GM23338 (cell line): Measurements from ENCODE around the gene HSD11B2. TPM values are rescaled to one million over a fixed set of nuclear protein-coding genes. Genes with fewer than 3 reads are reported as not detected.

ENCODE experiments used
- ATAC-seq: fragments of 200-7000 bp; cut with Tn5 transposase; 3 replicates; pipeline ENCODE4 v1.9.1; 2020
- DNase-seq: peaks from one replicate; pipeline ENCODE4 v3.0.0-alpha.2; 2015; ENCODE audit warnings: low spot score
- H2AFZ ChIP-seq: fragments of 200-600 bp; sonication (generic); 2 replicates; pipeline ENCODE4 v1.8.0; 2016; ENCODE audit warnings: antibody characterized with exemption, mild to moderate bottlenecking, moderate library complexity
- H3F3A ChIP-seq: fragments of 200-600 bp; sonication (generic); replicated peaks from 2 replicates; pipeline ENCODE4 v1.8.0; 2017; ENCODE audit warnings: antibody characterized with exemption, mixed run types, low read depth
- H3K27ac ChIP-seq: fragments of 200-600 bp; sonication (generic); 2 replicates; pipeline ENCODE4 v1.6.1; 2016; ENCODE audit warnings: low read depth
- H3K27me3 ChIP-seq: fragments of 200-600 bp; sonication (generic); 2 replicates; pipeline ENCODE4 v1.8.0; 2016; ENCODE audit warnings: mild to moderate bottlenecking, mixed run types, moderate library complexity; ENCODE audit not compliant: insufficient read depth
- H3K36me3 ChIP-seq: fragments of 200-600 bp; sonication (generic); 2 replicates; pipeline ENCODE4 v1.8.0; 2016; ENCODE audit warnings: mild to moderate bottlenecking; ENCODE audit not compliant: insufficient read depth
- H3K4me1 ChIP-seq: fragments of 200-600 bp; sonication (generic); 2 replicates; pipeline ENCODE4 v1.8.0; 2016; ENCODE audit warnings: mild to moderate bottlenecking, moderate library complexity; ENCODE audit not compliant: insufficient read depth
- H3K4me2 ChIP-seq: fragments of 200-600 bp; sonication (generic); 2 replicates; pipeline ENCODE4 v1.7.1; 2017; ENCODE audit warnings: mixed run types
- H3K4me3 ChIP-seq: fragments of 200-600 bp; sonication (generic); 2 replicates; pipeline ENCODE4 v1.6.1; 2016; ENCODE audit warnings: mixed run types
- H3K79me2 ChIP-seq: fragments of 200-600 bp; sonication (generic); replicated peaks from 2 replicates; pipeline ENCODE4 v1.8.0; 2017; ENCODE audit warnings: mild to moderate bottlenecking; ENCODE audit not compliant: insufficient read depth
- H3K9me2 ChIP-seq: fragments of 200-600 bp; sonication (generic); 2 replicates; pipeline ENCODE4 v1.8.0; 2017; ENCODE audit not compliant: insufficient read depth
- H4K20me1 ChIP-seq: fragments of 200-600 bp; sonication (generic); replicated peaks from 2 replicates; pipeline ENCODE4 v1.8.0; 2017; ENCODE audit warnings: mild to moderate bottlenecking; ENCODE audit not compliant: insufficient read depth
- H3K27ac Mint-ChIP-seq: 2 replicates; pipeline ENCODE4 v1.8.0; 2020; ENCODE audit warnings: inconsistent platforms, mild to moderate bottlenecking, moderate library complexity, mixed read lengths
- H3K27me3 Mint-ChIP-seq: 3 replicates; pipeline ENCODE4 v1.8.0; 2022; ENCODE audit warnings: low read depth, mild to moderate bottlenecking, moderate library complexity, mixed read lengths, inconsistent platforms; ENCODE audit not compliant: insufficient read depth, poor library complexity
- H3K36me3 Mint-ChIP-seq: 3 replicates; pipeline ENCODE4 v1.8.0; 2021; ENCODE audit warnings: low read depth, mild to moderate bottlenecking, inconsistent platforms, moderate library complexity, mixed read lengths
- H3K4me1 Mint-ChIP-seq: 3 replicates; pipeline ENCODE4 v1.8.0; 2020; ENCODE audit warnings: mild to moderate bottlenecking, inconsistent platforms, mixed read lengths
- H3K4me3 Mint-ChIP-seq: 3 replicates; pipeline ENCODE4 v1.8.0; 2021; ENCODE audit warnings: moderate library complexity, mild to moderate bottlenecking, inconsistent platforms, mixed read lengths
- H3K9me3 Mint-ChIP-seq: 3 replicates; pipeline ENCODE4 v1.8.0; 2020; ENCODE audit warnings: moderate library complexity, mild to moderate bottlenecking, inconsistent platforms, mixed read lengths
- CREB1 ChIP-seq: fragments of 250-450 bp; sonication (Bioruptor Pico); IDR thresholded peaks from 2 replicates; pipeline ENCODE4 v1.5.0; 2020; ENCODE audit warnings: low read depth, mild to moderate bottlenecking, moderate library complexity
- CTCF ChIP-seq, 2 experiments: fragments of 200-600 bp in 1 of 2; sonication (generic) in 1 of 2; conservative IDR thresholded peaks; 2 replicates each; pipeline versions ENCODE4 v1.5.1 to v1.6.1; 2016 to 2017; ENCODE audit warnings: antibody characterized with exemption in 2 of 2, low read depth in 2 of 2, mild to moderate bottlenecking in 2 of 2, moderate library complexity in 1 of 2
- ETS1 ChIP-seq: IDR thresholded peaks from 2 replicates; pipeline ENCODE4 v1.6.1; 2016; ENCODE audit warnings: antibody characterized with exemption
- EZH2 ChIP-seq: fragments of 200-600 bp; sonication (generic); IDR thresholded peaks from one replicate; pipeline ENCODE4 v1.8.0; 2017; ENCODE audit warnings: antibody characterized with exemption, mild to moderate bottlenecking, low read depth; ENCODE audit not compliant: unreplicated experiment
- EZH2phosphoT487 ChIP-seq: fragments of 200-600 bp; sonication (generic); IDR thresholded peaks from one replicate; pipeline ENCODE4 v1.8.1; 2018; ENCODE audit warnings: antibody characterized with exemption; ENCODE audit not compliant: unreplicated experiment
- JUNB ChIP-seq: IDR thresholded peaks from one replicate; pipeline ENCODE4 v1.6.1; 2016; ENCODE audit warnings: antibody characterized with exemption; ENCODE audit not compliant: unreplicated experiment
- NANOG ChIP-seq: IDR thresholded peaks from 2 replicates; pipeline ENCODE4 v1.6.1; 2016; ENCODE audit warnings: antibody characterized with exemption, borderline replicate concordance
- POLR2AphosphoS5 ChIP-seq: IDR thresholded peaks from 2 replicates; pipeline ENCODE4 v1.6.1; 2016; ENCODE audit warnings: antibody characterized with exemption, low read depth
- STAT1 ChIP-seq: IDR thresholded peaks from one replicate; pipeline ENCODE4 v1.6.1; 2016; ENCODE audit warnings: antibody characterized with exemption; ENCODE audit not compliant: unreplicated experiment
- ZNF114 ChIP-seq: fragments of 250-450 bp; sonication (Bioruptor Pico); IDR thresholded peaks from 2 replicates; pipeline ENCODE4 v1.5.0; 2020; ENCODE audit warnings: mild to moderate bottlenecking, moderate library complexity
- ZNF331 ChIP-seq: fragments of 250-450 bp; sonication (Bioruptor Pico); IDR thresholded peaks from 2 replicates; pipeline ENCODE4 v1.5.0; 2020; ENCODE audit warnings: low read depth, mild to moderate bottlenecking, moderate library complexity
- polyA plus RNA-seq: library from polyadenylated mRNA; unstranded; fragments of >200 nt; fragmentation: Nextera tagmentation; extraction: Ambion mirVana; gene quantifications from 2 replicates; pipeline ENCODE4 v1.2.1, GENCODE V29; 2016
- total RNA-seq: library from RNA; depleted of rRNA; stranded (reverse); fragments of >200 nt; shearing (Covaris generic); gene quantifications from 2 replicates; pipeline ENCODE4 v1.2.3, GENCODE V29; 2014
- TF ChIP-seq, protein P1 (sequence below): IDR thresholded peaks from one replicate; pipeline ENCODE4 v1.6.1; 2018; ENCODE audit warnings: antibody characterized with exemption; ENCODE audit not compliant: unreplicated experiment
- TF ChIP-seq, protein P2 (sequence below): fragments of 250-450 bp; sonication (Bioruptor Pico); IDR thresholded peaks from 2 replicates; pipeline ENCODE4 v1.5.0; 2020; ENCODE audit warnings: mild to moderate bottlenecking, moderate library complexity

Gene HSD11B2
- total and polyA plus RNA-seq, 2 experiments from 2014 or later: 14.8 to 23.0 TPM

- Histone ChIP-seq H3K36me3 (no peaks in the 10 kb centered on the region), H3K27ac (peak within 1 kb of the TSS; percentile 84; the same call in 1 of the 2 replicates), H3K27me3 (peaks cover 5% of the 10 kb centered on the region; the same call in 1 of the 2 replicates), H3K4me2 (peak within 1 kb of the TSS; percentile 97), H3K79me2 (peaks cover 37% of the 10 kb centered on the region), H2AFZ (peak within 1 kb of the TSS; percentile 99), H4K20me1 (peaks cover 7% of the 10 kb centered on the region), H3K4me1 (peaks cover 7% of the 10 kb centered on the region), H3F3A (0 out of 2 replicates have a peak, but pooled peaks cover 6% of the 10 kb centered on the region), H3K4me3 (peak within 1 kb of the TSS; percentile 98), H3K9me2 (no peaks in the 10 kb centered on the region)
- DNase-seq: peak; percentile 99
- peak; percentile 94 for ATAC-seq
- no peak for TF ChIP-seq ZNF114 (CRISPR knock-in tag)
- peak; percentile 64 to 86 for TF ChIP-seq CTCF (conservative IDR thresholded peaks at IDR 0.05; ENCODE audit: low read depth in 2 of 2)
- peak; percentile 85 for TF ChIP-seq ETS1
- peak; percentile 85 for TF ChIP-seq CREB1 (CRISPR knock-in tag)
- no peak for TF ChIP-seq ZNF331 (CRISPR knock-in tag)
- TF ChIP-seq STAT1: no peak
- TF ChIP-seq JUNB: no peak
- no peak for TF ChIP-seq EZH2
- peak; percentile 60; the same call in 1 of the 2 replicates for TF ChIP-seq POLR2AphosphoS5
- TF ChIP-seq NANOG: no peak
- TF ChIP-seq EZH2phosphoT487: no peak
- TF ChIP-seq, protein P1, sequence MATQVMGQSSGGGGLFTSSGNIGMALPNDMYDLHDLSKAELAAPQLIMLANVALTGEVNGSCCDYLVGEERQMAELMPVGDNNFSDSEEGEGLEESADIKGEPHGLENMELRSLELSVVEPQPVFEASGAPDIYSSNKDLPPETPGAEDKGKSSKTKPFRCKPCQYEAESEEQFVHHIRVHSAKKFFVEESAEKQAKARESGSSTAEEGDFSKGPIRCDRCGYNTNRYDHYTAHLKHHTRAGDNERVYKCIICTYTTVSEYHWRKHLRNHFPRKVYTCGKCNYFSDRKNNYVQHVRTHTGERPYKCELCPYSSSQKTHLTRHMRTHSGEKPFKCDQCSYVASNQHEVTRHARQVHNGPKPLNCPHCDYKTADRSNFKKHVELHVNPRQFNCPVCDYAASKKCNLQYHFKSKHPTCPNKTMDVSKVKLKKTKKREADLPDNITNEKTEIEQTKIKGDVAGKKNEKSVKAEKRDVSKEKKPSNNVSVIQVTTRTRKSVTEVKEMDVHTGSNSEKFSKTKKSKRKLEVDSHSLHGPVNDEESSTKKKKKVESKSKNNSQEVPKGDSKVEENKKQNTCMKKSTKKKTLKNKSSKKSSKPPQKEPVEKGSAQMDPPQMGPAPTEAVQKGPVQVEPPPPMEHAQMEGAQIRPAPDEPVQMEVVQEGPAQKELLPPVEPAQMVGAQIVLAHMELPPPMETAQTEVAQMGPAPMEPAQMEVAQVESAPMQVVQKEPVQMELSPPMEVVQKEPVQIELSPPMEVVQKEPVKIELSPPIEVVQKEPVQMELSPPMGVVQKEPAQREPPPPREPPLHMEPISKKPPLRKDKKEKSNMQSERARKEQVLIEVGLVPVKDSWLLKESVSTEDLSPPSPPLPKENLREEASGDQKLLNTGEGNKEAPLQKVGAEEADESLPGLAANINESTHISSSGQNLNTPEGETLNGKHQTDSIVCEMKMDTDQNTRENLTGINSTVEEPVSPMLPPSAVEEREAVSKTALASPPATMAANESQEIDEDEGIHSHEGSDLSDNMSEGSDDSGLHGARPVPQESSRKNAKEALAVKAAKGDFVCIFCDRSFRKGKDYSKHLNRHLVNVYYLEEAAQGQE: no peak
- TF ChIP-seq, protein P2, sequence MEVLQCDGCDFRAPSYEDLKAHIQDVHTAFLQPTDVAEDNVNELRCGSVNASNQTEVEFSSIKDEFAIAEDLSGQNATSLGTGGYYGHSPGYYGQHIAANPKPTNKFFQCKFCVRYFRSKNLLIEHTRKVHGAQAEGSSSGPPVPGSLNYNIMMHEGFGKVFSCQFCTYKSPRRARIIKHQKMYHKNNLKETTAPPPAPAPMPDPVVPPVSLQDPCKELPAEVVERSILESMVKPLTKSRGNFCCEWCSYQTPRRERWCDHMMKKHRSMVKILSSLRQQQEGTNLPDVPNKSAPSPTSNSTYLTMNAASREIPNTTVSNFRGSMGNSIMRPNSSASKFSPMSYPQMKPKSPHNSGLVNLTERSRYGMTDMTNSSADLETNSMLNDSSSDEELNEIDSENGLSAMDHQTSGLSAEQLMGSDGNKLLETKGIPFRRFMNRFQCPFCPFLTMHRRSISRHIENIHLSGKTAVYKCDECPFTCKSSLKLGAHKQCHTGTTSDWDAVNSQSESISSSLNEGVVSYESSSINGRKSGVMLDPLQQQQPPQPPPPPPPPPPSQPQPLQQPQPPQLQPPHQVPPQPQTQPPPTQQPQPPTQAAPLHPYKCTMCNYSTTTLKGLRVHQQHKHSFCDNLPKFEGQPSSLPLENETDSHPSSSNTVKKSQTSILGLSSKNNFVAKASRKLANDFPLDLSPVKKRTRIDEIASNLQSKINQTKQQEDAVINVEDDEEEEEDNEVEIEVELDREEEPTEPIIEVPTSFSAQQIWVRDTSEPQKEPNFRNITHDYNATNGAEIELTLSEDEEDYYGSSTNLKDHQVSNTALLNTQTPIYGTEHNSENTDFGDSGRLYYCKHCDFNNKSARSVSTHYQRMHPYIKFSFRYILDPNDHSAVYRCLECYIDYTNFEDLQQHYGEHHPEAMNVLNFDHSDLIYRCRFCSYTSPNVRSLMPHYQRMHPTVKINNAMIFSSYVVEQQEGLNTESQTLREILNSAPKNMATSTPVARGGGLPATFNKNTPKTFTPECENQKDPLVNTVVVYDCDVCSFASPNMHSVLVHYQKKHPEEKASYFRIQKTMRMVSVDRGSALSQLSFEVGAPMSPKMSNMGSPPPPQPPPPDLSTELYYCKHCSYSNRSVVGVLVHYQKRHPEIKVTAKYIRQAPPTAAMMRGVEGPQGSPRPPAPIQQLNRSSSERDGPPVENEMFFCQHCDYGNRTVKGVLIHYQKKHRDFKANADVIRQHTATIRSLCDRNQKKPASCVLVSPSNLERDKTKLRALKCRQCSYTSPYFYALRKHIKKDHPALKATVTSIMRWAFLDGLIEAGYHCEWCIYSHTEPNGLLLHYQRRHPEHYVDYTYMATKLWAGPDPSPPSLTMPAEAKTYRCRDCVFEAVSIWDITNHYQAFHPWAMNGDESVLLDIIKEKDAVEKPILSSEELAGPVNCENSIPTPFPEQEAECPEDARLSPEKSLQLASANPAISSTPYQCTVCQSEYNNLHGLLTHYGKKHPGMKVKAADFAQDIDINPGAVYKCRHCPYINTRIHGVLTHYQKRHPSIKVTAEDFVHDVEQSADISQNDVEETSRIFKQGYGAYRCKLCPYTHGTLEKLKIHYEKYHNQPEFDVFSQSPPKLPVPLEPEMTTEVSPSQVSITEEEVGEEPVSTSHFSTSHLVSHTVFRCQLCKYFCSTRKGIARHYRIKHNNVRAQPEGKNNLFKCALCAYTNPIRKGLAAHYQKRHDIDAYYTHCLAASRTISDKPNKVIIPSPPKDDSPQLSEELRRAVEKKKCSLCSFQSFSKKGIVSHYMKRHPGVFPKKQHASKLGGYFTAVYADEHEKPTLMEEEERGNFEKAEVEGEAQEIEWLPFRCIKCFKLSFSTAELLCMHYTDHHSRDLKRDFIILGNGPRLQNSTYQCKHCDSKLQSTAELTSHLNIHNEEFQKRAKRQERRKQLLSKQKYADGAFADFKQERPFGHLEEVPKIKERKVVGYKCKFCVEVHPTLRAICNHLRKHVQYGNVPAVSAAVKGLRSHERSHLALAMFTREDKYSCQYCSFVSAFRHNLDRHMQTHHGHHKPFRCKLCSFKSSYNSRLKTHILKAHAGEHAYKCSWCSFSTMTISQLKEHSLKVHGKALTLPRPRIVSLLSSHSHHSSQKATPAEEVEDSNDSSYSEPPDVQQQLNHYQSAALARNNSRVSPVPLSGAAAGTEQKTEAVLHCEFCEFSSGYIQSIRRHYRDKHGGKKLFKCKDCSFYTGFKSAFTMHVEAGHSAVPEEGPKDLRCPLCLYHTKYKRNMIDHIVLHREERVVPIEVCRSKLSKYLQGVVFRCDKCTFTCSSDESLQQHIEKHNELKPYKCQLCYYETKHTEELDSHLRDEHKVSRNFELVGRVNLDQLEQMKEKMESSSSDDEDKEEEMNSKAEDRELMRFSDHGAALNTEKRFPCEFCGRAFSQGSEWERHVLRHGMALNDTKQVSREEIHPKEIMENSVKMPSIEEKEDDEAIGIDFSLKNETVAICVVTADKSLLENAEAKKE: no peak
- H3K9me3 Mint-ChIP-seq: no peaks in the 10 kb centered on the region
- peak within 1 kb of the TSS; percentile 100 for H3K4me3 Mint-ChIP-seq
- peak within 1 kb of the TSS; percentile 98 for H3K27ac Mint-ChIP-seq
- H3K36me3 Mint-ChIP-seq: no peaks in the 10 kb centered on the region
- H3K27me3 Mint-ChIP-seq: peaks cover 23% of the 10 kb centered on the region
- H3K4me1 Mint-ChIP-seq: peaks cover 5% of the 10 kb centered on the region; the same call in 2 of the 3 replicates
Measured at GRCh38 chr16:67480833-67481560, 50.1 kb downstream of the HSD11B2 start, which contains the start of gene ATP6V0D1. ATP6V0D1 (minus strand) TSS chr16:67481157; CDS start chr16:67481086, 71 bp downstream.
